Parathyroid adenoma (tissue), 2 donors: Measurements from ENCODE around the gene GALNT12.
A peak's percentile ranks its signal among the peaks of the same experiment; 100 is the strongest.

Source experiments
- H2AFZ ChIP-seq: fragments of 300-600 bp; sonication (generic); one replicate; pipeline ENCODE4 v1.7.0; 2017; ENCODE audit warnings: antibody characterized with exemption, mild to moderate bottlenecking
- H3K27ac ChIP-seq: fragments of 300-600 bp; sonication (generic); one replicate; pipeline ENCODE4 v1.7.0; 2017
- H3K27me3 ChIP-seq: fragments of 300-600 bp; sonication (generic); one replicate; pipeline ENCODE4 v1.7.0; 2017; ENCODE audit warnings: low read length; ENCODE audit not compliant: control insufficient read depth, insufficient read depth
- H3K36me3 ChIP-seq: fragments of 300-600 bp; sonication (generic); one replicate; pipeline ENCODE4 v1.7.0; 2017; ENCODE audit warnings: low read length; ENCODE audit not compliant: control insufficient read depth, insufficient read depth
- H3K4me1 ChIP-seq: fragments of 300-600 bp; sonication (generic); one replicate; pipeline ENCODE4 v1.7.0; 2017; ENCODE audit warnings: control low read depth
- H3K4me2 ChIP-seq: fragments of 300-600 bp; sonication (generic); one replicate; pipeline ENCODE4 v1.7.0; 2017; ENCODE audit warnings: low read length
- H3K4me3 ChIP-seq: fragments of 300-600 bp; sonication (generic); one replicate; pipeline ENCODE4 v1.7.0; 2017; ENCODE audit warnings: low read depth, low read length
- H3K79me2 ChIP-seq: fragments of 300-600 bp; sonication (generic); one replicate; pipeline ENCODE4 v1.7.0; 2017; ENCODE audit warnings: control low read depth
- H3K9ac ChIP-seq: fragments of 300-600 bp; sonication (generic); one replicate; pipeline ENCODE4 v1.7.0; 2017; ENCODE audit warnings: mild to moderate bottlenecking
- H3K9me3 ChIP-seq: fragments of 300-600 bp; sonication (generic); one replicate; pipeline ENCODE4 v1.7.0; 2017; ENCODE audit warnings: low read length; ENCODE audit not compliant: control insufficient read depth
- TF ChIP-seq, protein P1 (sequence below): fragments of 300-600 bp; sonication (generic); IDR thresholded peaks from one replicate; pipeline ENCODE4 v1.7.0; 2017; ENCODE audit warnings: antibody characterized with exemption, mild to moderate bottlenecking
- donor health status: primary hyperparathyroidism.

The GALNT12 gene, protein sequence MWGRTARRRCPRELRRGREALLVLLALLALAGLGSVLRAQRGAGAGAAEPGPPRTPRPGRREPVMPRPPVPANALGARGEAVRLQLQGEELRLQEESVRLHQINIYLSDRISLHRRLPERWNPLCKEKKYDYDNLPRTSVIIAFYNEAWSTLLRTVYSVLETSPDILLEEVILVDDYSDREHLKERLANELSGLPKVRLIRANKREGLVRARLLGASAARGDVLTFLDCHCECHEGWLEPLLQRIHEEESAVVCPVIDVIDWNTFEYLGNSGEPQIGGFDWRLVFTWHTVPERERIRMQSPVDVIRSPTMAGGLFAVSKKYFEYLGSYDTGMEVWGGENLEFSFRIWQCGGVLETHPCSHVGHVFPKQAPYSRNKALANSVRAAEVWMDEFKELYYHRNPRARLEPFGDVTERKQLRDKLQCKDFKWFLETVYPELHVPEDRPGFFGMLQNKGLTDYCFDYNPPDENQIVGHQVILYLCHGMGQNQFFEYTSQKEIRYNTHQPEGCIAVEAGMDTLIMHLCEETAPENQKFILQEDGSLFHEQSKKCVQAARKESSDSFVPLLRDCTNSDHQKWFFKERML

DNA sequence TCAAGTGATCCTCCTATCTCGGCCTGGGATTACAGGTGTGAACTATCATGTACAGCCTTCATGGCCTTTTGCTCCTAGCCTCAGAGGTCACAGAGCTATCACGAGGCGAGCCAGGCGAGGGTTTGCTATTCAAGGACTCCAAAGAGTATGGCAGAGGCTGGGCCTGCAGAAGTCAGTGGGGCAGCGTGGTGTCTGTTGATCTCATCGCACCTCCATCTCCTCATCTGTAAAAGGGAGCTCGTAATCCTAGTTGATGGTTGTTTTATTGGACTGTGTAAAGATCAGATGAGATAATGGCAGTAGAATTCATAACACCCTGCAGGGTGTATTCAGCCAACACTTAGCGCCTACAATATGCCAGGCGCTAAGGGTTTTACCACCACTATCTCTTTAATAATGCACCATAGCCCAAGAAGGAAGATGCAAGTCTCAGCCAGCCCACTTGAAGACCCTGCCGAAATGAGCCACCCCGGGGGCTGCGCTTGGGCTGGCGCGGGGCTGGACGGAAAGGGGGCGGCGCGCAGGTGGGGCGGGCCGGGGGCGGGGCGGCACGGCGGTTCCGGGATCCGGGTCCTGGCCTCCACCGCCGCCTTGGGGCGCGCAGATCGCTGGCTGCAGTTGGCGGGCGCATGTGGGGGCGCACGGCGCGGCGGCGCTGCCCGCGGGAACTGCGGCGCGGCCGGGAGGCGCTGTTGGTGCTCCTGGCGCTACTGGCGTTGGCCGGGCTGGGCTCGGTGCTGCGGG is at the start of gene GALNT12:
Gene GALNT12 (plus strand): TSS at position 601 of the 744 bp plus-strand sequence. CDS start 29 bp downstream, at position 630.
- Histone ChIP-seq H2AFZ (peak within 1 kb of the TSS; percentile 77), H3K36me3 (no peaks in the 10 kb centered on the region), H3K9me3 (no peaks in the 10 kb centered on the region), H3K9ac (no peak within 1 kb of the TSS), H3K79me2 (no peaks in the 10 kb centered on the region), H3K4me2 (peak within 1 kb of the TSS; percentile 93), H3K4me3 (peak within 1 kb of the TSS; percentile 38), H3K27ac (peak within 1 kb of the TSS; percentile 20), H3K4me1 (peaks cover 5% of the 10 kb centered on the region), H3K27me3 (no peaks in the 10 kb centered on the region)
- TF ChIP-seq, protein P1, sequence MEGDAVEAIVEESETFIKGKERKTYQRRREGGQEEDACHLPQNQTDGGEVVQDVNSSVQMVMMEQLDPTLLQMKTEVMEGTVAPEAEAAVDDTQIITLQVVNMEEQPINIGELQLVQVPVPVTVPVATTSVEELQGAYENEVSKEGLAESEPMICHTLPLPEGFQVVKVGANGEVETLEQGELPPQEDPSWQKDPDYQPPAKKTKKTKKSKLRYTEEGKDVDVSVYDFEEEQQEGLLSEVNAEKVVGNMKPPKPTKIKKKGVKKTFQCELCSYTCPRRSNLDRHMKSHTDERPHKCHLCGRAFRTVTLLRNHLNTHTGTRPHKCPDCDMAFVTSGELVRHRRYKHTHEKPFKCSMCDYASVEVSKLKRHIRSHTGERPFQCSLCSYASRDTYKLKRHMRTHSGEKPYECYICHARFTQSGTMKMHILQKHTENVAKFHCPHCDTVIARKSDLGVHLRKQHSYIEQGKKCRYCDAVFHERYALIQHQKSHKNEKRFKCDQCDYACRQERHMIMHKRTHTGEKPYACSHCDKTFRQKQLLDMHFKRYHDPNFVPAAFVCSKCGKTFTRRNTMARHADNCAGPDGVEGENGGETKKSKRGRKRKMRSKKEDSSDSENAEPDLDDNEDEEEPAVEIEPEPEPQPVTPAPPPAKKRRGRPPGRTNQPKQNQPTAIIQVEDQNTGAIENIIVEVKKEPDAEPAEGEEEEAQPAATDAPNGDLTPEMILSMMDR, result no peak

DNA sequence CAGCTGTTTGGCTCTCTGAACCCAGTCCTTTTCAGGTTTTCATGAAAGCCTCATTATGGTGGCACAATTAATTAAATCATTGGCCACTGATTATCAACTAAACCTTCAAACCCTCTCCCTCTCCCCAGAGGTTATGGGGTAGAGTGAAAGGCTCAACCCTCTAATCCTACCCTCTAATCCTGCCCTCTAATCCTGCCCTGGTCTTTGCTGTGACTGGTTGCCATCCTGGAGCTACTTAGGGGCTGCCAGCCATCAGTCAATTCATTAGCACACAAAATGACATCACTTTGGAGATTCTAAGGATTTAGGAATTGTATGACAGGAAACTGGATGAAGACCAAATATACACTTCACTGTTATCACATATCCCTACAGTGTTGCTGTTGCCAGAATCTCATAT is 47.2 kb upstream of the GALNT12 start:
- H3K27me3 ChIP-seq, result no peaks in the 10 kb centered on the region
- no peaks in the 10 kb centered on the region for H3K36me3 ChIP-seq
- no peak overlapping the region for H3K4me2 ChIP-seq
- no peak overlapping the region for H3K9ac ChIP-seq
- H3K79me2 ChIP-seq, result no peaks in the 10 kb centered on the region
- H3K9me3 ChIP-seq, result peaks cover 2% of the 10 kb centered on the region
- H3K4me3 ChIP-seq, result no peak overlapping the region
- TF ChIP-seq, protein P1, result no peak
- H2AFZ ChIP-seq, result no peak overlapping the region
- no peaks in the 10 kb centered on the region for H3K4me1 ChIP-seq
- H3K27ac ChIP-seq, result no peak overlapping the region

DNA sequence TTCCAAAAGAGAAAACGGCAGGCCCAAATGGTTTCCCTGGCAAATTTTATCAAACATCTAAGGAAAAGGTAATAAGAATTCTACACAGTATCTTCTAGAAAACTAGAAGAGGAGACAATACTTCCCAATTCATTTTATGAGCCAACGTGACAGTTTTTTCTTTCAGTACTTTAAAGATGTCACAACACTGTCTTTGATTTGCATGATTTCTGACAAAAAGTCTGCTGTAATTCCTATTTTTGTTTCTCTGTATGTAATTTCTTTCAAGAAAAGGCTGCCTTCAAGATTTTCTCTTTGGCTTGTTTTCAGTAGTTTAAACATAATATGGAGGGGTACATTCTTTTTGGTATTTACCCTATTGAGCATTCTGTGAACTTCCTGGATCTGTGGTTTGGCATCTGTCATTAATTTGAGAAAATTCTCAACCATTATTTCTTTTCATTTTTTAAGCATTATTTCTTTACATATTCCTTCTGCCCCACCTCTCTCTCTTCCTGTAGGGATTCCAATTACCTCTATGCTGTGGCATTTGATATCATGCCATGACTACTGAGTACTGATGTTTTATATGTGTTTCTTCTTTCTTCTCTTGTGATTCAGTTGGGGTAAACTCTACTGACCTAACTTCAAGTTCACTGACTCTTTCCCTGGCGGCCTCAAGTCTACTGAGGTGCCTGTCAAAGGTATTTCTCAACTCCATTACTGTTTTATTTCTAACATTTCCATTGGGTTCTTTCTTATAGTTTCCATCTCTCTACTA is 43.3 kb upstream of the GALNT12 start:
- Histone ChIP-seq H3K4me3 (no peak overlapping the region), H3K4me2 (no peak overlapping the region), H3K27ac (no peak overlapping the region), H3K36me3 (no peaks in the 10 kb centered on the region), H3K9me3 (peaks cover 2% of the 10 kb centered on the region), H3K79me2 (no peaks in the 10 kb centered on the region), H3K27me3 (no peaks in the 10 kb centered on the region), H3K9ac (no peak overlapping the region), H3K4me1 (no peaks in the 10 kb centered on the region), H2AFZ (no peak overlapping the region)
- TF ChIP-seq, protein P1, result no peak

DNA sequence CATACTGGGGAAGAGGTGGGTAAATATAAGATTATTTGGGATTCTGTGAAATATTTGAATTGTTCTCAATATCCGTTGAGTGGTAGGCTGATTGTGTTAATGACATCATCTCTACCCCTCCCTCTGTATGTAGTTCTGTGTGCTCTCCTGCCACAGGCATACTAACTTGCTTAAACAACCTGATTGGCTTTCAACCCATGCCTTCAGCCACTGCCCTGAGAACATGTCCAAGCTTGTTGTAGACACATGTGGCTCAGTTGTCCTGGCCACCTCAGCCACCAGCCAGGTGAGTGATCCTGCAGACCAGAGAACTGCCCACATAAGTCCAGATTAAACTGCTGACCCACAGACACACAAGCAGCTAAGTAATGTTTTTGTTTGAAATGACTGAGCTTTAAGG is 42.2 kb upstream of the GALNT12 start:
- no peak overlapping the region for H2AFZ ChIP-seq
- H3K79me2 ChIP-seq, result no peaks in the 10 kb centered on the region
- TF ChIP-seq, protein P1, result no peak
- no peaks in the 10 kb centered on the region for H3K4me1 ChIP-seq
- H3K4me3 ChIP-seq, result no peak overlapping the region
- no peak overlapping the region for H3K9ac ChIP-seq
- H3K4me2 ChIP-seq, result no peak overlapping the region
- H3K9me3 ChIP-seq, result peaks cover 2% of the 10 kb centered on the region
- H3K27ac ChIP-seq, result no peak overlapping the region
- no peaks in the 10 kb centered on the region for H3K27me3 ChIP-seq
- no peaks in the 10 kb centered on the region for H3K36me3 ChIP-seq
